Measurements from ENCODE around the gene PDE6B. TPM values are rescaled to one million over a fixed set of nuclear protein-coding genes. Genes with fewer than 3 reads are reported as not detected.
A peak's percentile ranks its signal among the peaks of the same experiment; 100 is the strongest.
"Not testable (repeated sequence)": the region's sequence is repeated elsewhere in the genome, so short reads cannot be mapped to it uniquely, and the experiment has no call there.

Gene PDE6B
- total RNA-seq, 4 donors from 2014 or later, result not detected

DNA sequence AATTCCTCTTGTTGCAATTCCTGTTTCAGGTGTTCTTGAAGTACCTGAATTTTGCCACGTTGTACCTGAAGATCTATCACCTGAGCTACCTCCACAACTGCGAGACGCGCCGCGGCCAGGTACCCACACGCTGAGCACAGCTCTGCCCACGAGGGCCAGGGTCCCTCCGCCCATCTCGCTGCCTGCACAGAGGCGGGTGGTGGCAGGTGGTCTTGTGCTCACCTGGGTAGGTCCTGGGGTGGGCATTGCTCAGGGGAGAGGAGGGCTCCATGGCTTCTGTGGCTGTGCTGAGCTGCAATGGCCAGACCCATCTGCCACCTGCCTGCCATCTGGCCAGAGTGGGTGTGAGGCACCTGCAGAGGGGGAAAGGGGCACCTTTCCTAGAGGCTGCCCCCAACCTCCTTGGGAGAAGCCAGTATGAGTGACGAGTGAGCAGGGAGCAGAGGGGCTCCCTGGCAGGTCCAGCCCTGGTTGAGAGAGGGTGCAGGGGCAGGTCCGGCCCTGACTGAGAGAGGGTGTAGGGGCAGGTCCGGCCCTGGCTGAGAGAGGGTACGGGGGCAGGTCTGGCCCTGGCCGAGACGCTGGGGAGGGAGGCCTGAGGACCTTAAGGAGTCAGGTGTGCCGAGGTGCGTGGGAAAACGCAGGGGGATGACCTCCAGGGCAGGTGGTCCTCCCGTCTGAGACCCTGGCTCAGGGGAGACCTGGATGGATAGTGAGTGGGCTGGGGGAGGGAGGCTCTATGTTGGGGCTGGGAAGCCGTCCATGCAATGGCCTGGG lies 10.7 kb downstream of the PDE6B start:
- Histone ChIP-seq H3K4me3 (no peak overlapping the region), H3K36me3 (no peaks in the 10 kb centered on the region), H3K27ac (no peak overlapping the region), H3K9me3 (no peaks in the 10 kb centered on the region), H3K4me1 (no peaks in the 10 kb centered on the region), H3K27me3 (peaks cover 0 to 15% (median 3%) of the 10 kb centered on the region in 3 donors)
- ATAC-seq, result no peak
- intact Hi-C loops (cut with DNase I; ENCODE audit: low total_unique reads) (no loop called here), in situ Hi-C loops (cut with MboI; ENCODE audit: low sequenced_read_pairs in 4 of 4) (no loop called here)
- DNase-seq, result no peak
- TF ChIP-seq POLR2A (IDR thresholded peaks at IDR 0.05) (no peak), CTCF (IDR thresholded peaks at IDR 0.05 in 4 of 5, conservative IDR thresholded peaks at IDR 0.05 in 1 of 5) (no peak)

DNA sequence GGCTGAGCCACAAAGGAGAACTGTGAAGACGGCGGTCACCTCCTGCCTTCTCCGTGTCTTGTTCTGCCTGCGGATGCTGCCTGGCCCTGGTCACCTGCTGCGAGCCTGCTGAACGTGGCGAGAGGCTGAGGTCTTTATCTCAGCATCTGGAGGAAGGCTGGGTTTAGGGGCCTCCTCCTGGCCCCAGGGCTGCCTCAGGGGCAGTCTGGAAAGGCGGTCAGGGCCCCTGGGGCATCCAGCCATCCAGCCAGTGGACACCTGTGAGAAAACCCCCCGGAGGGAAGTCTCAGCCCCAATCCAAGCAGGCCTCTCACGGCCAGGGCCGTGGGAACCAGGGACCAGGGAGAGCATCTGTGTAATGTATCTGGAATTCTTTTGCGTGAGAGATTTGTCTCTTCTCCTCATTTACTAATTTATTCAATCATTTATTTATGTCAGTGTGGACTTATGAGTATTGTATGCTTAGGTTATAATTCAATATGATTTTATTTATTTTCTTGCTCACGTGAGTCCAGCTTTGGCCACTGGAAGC lies 11.3 kb downstream of the PDE6B start:
- Histone ChIP-seq H3K36me3 (no peaks in the 10 kb centered on the region), H3K27ac (no peak overlapping the region), H3K27me3 (peaks cover 0 to 18% (median 3%) of the 10 kb centered on the region in 3 donors), H3K9me3 (no peaks in the 10 kb centered on the region), H3K4me1 (no peaks in the 10 kb centered on the region), H3K4me3 (no peak overlapping the region)
- in situ Hi-C loops (cut with MboI; ENCODE audit: low sequenced_read_pairs in 4 of 4) (no loop called here), intact Hi-C loops (cut with DNase I; ENCODE audit: low total_unique reads) (no loop called here)
- peak in 1 of 2 donors; percentile 1 for DNase-seq
- ATAC-seq, result no peak
- TF ChIP-seq POLR2A (IDR thresholded peaks at IDR 0.05) (no peak), CTCF (IDR thresholded peaks at IDR 0.05 in 4 of 5, conservative IDR thresholded peaks at IDR 0.05 in 1 of 5) (no peak)

DNA sequence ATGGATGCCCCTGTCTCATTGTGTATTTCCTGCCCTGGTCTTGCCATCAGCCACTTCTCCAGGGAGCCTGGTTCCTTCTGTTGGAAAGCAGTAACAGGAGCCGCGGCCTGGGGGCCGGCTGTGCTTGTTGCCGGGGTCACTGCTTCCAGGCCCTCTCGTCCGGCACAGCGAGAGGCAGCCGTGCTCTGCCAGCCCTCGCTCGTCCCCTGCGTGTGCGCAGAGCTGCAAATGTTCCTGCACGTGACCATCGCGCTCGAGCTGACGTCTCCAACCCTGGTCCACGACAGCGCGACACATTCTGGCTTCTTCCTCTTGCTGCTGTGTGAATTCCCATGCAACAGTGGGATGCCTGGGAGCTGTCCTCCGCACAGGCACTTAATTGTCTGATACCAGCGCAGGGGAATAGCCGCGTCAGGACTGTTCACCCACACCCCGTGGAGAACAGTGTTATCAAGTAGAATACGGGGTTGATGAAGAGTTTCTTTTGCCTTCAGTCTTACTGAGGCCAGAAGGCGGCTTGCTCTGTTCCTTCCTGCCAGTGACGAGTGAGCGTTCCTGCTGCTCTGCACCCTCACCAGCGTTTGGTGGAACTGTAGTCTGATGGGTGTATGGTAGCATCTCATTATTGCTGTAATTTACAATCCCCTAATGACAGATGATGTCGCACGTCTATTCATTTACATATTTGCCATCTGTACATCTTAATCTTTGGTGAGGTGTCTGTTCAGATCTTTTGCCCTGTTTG lies 12.3 kb downstream of the PDE6B start:
- Histone ChIP-seq H3K9me3 (no peaks in the 10 kb centered on the region), H3K4me3 (no peak overlapping the region), H3K27me3 (peaks cover 0 to 19% (median 3%) of the 10 kb centered on the region in 3 donors), H3K4me1 (no peaks in the 10 kb centered on the region), H3K36me3 (no peaks in the 10 kb centered on the region), H3K27ac (no peak overlapping the region)
- ATAC-seq (no peak), DNase-seq (peak in 1 of 2 donors; percentile 5)
- TF ChIP-seq POLR2A (IDR thresholded peaks at IDR 0.05), result no peak
- no peak for TF ChIP-seq CTCF (IDR thresholded peaks at IDR 0.05 in 4 of 5, conservative IDR thresholded peaks at IDR 0.05 in 1 of 5)
- intact Hi-C loops (cut with DNase I; ENCODE audit: low total_unique reads) (no loop called here), in situ Hi-C loops (cut with MboI; ENCODE audit: low sequenced_read_pairs in 4 of 4) (no loop called here)

- H3K36me3 ChIP-seq; in situ Hi-C loops (cut with MboI; ENCODE audit: low sequenced_read_pairs in 4 of 4); H3K4me3 ChIP-seq; ATAC-seq; DNase-seq; H3K27ac ChIP-seq; H3K4me1 ChIP-seq; H3K9me3 ChIP-seq; intact Hi-C loops (cut with DNase I; ENCODE audit: low total_unique reads): not testable (repeated sequence)
- H3K27me3 ChIP-seq, result peaks cover 0 to 17% (median 3%) of the 10 kb centered on the region in 3 donors
Measured at GRCh38 chr4:642366-642765, 17.0 kb downstream of the PDE6B start.

DNA sequence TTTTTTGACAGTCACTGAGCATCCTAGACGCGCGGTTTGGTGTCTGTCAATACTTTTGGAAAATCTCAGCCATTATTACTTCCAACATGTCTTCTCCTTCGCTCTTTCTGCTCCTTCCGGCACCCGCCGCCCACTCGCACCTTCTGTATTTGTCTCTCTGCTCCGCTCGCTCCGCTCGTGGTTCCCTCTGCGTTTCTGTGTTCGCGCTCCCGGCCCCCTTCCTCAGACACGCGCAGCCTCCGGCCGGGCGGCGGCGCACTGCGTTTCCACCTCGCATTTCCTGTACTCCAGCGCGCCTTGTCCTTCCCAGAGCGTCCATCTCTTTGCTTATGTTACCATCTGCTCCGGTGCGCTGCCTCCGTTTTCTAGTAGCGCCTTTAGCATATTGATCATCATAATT lies 21.1 kb downstream of the PDE6B start:
- H3K27me3 ChIP-seq, result peaks cover 18 to 22% (median 21%) of the 10 kb centered on the region in 3 donors
- H3K27ac ChIP-seq, result no peak overlapping the region
- H3K4me1 ChIP-seq, result no peaks in the 10 kb centered on the region
- intact Hi-C loops (cut with DNase I; ENCODE audit: low total_unique reads) (no loop called here), in situ Hi-C loops (cut with MboI; ENCODE audit: low sequenced_read_pairs in 4 of 4) (no loop called here)
- H3K4me3 ChIP-seq, result no peak overlapping the region
- ATAC-seq, result no peak
- H3K9me3 ChIP-seq, result no peaks in the 10 kb centered on the region
- H3K36me3 ChIP-seq, result no peaks in the 10 kb centered on the region
- TF ChIP-seq CTCF (IDR thresholded peaks at IDR 0.05 in 4 of 5, conservative IDR thresholded peaks at IDR 0.05 in 1 of 5) (no peak), POLR2A (IDR thresholded peaks at IDR 0.05) (no peak)
- DNase-seq, result no peak

Measured in gastrocnemius medialis (tissue), 4 donors.